Stimulated activated CD8-positive, alpha-beta memory T cell treated with anti-CD3 and anti-CD28 coated beads, Interleukin-7, amount 100 ng/mL, for 24 hours (primary cell): ENCODE data around the gene DEXI.
A peak's percentile ranks its signal among the peaks of the same experiment; 100 is the strongest.

ENCODE experiments used
- DNase-seq: peaks from one replicate; pipeline ENCODE4 v3.0.0-alpha.2; 2020; ENCODE audit warnings: low read depth

The DEXI gene

GRCh38 chr16:10942352-10943063 lies at the start of gene DEXI:
TSS of gene DEXI (minus strand) at chr16:10942468. CDS start at chr16:10942005, 463 bp downstream.
- DNase-seq = peak; percentile 85

GRCh38 chr16:10990378-10990777 lies 48.1 kb upstream of the DEXI start:
- no peak for DNase-seq

GRCh38 chr16:10989559-10989958 lies 47.3 kb upstream of the DEXI start:
- no peak for DNase-seq

GRCh38 chr16:10988879-10989278 lies 46.6 kb upstream of the DEXI start:
- no peak for DNase-seq

GRCh38 chr16:10988164-10988803 lies 46.0 kb upstream of the DEXI start:
- DNase-seq = peak; percentile 54

GRCh38 chr16:10987361-10988163 lies 45.3 kb upstream of the DEXI start:
- no peak for DNase-seq

- DNase-seq = no peak
These were observed 42.2 kb upstream of the DEXI start for GRCh38 chr16:10984509-10984908.

GRCh38 chr16:10983159-10983558 lies 40.9 kb upstream of the DEXI start:
- no peak for DNase-seq

GRCh38 chr16:10982465-10983150 lies 40.3 kb upstream of the DEXI start:
- no peak for DNase-seq

- DNase-seq = no peak
These were observed 39.5 kb upstream of the DEXI start for GRCh38 chr16:10981697-10982216.

GRCh38 chr16:10980813-10981212 lies 38.5 kb upstream of the DEXI start:
- DNase-seq = no peak

GRCh38 chr16:10979717-10980601 lies 37.7 kb upstream of the DEXI start:
- no peak for DNase-seq

- no peak for DNase-seq
These were observed 36.7 kb upstream of the DEXI start for GRCh38 chr16:10978871-10979446.

GRCh38 chr16:10978124-10978523 lies 35.9 kb upstream of the DEXI start:
- no peak for DNase-seq

- no peak for DNase-seq
These were observed 34.4 kb upstream of the DEXI start for GRCh38 chr16:10976634-10977033.

GRCh38 chr16:10972819-10973464 lies 30.7 kb upstream of the DEXI start:
- DNase-seq = no peak

- no peak for DNase-seq
These were observed 30.0 kb upstream of the DEXI start for GRCh38 chr16:10972108-10972818.

GRCh38 chr16:10971560-10971961 lies 29.3 kb upstream of the DEXI start:
- no peak for DNase-seq

GRCh38 chr16:10970065-10970464 lies 27.8 kb upstream of the DEXI start:
- DNase-seq = no peak

- DNase-seq = no peak
These were observed 27.3 kb upstream of the DEXI start for GRCh38 chr16:10969615-10970014.
